NB4 (cell line): ENCODE measurements around the gene C6orf141.

Experiments used
- TF ChIP-seq, protein P1 (sequence below): IDR thresholded peaks from one replicate; pipeline ENCODE4 v1.5.1; 2012; ENCODE audit warnings: low read depth, low read length
- TF ChIP-seq, protein P2 (sequence below): IDR thresholded peaks from 2 replicates; pipeline ENCODE4 v1.6.1; 2011; ENCODE audit warnings: low read depth, low read length

DNA sequence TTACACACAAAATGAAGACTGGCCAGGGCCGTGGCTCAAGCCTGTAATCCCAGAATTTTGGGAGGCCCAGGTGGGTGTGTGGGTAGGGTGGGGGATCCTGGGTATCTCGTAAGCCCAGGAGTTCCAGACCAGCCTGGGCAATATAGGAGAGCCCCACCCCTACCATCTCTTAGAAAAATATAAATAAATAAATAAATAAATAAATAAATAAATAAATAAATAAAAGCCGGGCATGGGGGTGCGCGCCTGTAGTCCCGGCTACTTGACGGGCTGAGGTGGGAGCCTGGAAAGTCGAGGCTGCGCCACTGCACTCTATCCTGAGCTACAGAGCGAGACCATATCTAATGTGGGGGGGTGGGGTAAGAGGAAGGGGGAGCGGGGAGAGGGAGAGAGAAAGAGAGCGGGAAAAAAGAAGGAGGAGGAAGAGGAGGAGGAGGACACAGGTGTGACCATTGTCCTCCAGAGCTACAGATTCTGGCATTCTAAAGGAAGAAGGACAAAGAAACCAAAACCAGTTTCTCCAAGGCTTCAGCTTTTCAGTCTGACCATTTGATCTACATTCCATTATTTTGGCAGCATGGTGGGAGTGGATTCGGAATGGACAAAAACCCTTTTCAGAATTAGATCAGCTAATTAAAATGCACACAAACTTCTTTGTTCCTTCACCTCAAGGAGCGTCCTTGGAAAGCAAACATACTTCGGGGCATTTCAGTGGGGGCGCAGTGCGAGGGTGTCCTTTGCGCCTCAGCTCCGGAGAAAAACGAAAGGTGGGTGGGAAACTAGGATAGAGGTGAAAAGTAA lies 577 bp upstream of the C6orf141 start:
- TF ChIP-seq, protein P1, sequence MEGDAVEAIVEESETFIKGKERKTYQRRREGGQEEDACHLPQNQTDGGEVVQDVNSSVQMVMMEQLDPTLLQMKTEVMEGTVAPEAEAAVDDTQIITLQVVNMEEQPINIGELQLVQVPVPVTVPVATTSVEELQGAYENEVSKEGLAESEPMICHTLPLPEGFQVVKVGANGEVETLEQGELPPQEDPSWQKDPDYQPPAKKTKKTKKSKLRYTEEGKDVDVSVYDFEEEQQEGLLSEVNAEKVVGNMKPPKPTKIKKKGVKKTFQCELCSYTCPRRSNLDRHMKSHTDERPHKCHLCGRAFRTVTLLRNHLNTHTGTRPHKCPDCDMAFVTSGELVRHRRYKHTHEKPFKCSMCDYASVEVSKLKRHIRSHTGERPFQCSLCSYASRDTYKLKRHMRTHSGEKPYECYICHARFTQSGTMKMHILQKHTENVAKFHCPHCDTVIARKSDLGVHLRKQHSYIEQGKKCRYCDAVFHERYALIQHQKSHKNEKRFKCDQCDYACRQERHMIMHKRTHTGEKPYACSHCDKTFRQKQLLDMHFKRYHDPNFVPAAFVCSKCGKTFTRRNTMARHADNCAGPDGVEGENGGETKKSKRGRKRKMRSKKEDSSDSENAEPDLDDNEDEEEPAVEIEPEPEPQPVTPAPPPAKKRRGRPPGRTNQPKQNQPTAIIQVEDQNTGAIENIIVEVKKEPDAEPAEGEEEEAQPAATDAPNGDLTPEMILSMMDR = no peak
- TF ChIP-seq, protein P2, sequence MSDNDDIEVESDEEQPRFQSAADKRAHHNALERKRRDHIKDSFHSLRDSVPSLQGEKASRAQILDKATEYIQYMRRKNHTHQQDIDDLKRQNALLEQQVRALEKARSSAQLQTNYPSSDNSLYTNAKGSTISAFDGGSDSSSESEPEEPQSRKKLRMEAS = no peak
